GM23338 (cell line): Measurements from ENCODE around the gene LCLAT1. TPM values are rescaled to one million over a fixed set of nuclear protein-coding genes. Genes with fewer than 3 reads are reported as not detected.

Source experiments
- EZH2 ChIP-seq: fragments of 200-600 bp; sonication (generic); IDR thresholded peaks from one replicate; pipeline ENCODE4 v1.8.0; 2017; ENCODE audit warnings: antibody characterized with exemption, mild to moderate bottlenecking, low read depth; ENCODE audit not compliant: unreplicated experiment
- EZH2phosphoT487 ChIP-seq: fragments of 200-600 bp; sonication (generic); IDR thresholded peaks from one replicate; pipeline ENCODE4 v1.8.1; 2018; ENCODE audit warnings: antibody characterized with exemption; ENCODE audit not compliant: unreplicated experiment
- STAT1 ChIP-seq: IDR thresholded peaks from one replicate; pipeline ENCODE4 v1.6.1; 2016; ENCODE audit warnings: antibody characterized with exemption; ENCODE audit not compliant: unreplicated experiment
- polyA plus RNA-seq: library from polyadenylated mRNA; unstranded; fragments of >200 nt; fragmentation: Nextera tagmentation; extraction: Ambion mirVana; gene quantifications from 2 replicates; pipeline ENCODE4 v1.2.1, GENCODE V29; 2016
- total RNA-seq: library from RNA; depleted of rRNA; stranded (reverse); fragments of >200 nt; shearing (Covaris generic); gene quantifications from 2 replicates; pipeline ENCODE4 v1.2.3, GENCODE V29; 2014
- TF ChIP-seq, protein P1 (sequence below): fragments of 250-450 bp; sonication (Bioruptor Pico); IDR thresholded peaks from 2 replicates; pipeline ENCODE4 v1.5.0; 2020; ENCODE audit warnings: mild to moderate bottlenecking, moderate library complexity
- TF ChIP-seq, protein P2 (sequence below): IDR thresholded peaks from one replicate; pipeline ENCODE4 v1.6.1; 2018; ENCODE audit warnings: antibody characterized with exemption; ENCODE audit not compliant: unreplicated experiment

The LCLAT1 gene
- total and polyA plus RNA-seq, 2 experiments from 2014 or later = 11.5 to 30.1 TPM

DNA sequence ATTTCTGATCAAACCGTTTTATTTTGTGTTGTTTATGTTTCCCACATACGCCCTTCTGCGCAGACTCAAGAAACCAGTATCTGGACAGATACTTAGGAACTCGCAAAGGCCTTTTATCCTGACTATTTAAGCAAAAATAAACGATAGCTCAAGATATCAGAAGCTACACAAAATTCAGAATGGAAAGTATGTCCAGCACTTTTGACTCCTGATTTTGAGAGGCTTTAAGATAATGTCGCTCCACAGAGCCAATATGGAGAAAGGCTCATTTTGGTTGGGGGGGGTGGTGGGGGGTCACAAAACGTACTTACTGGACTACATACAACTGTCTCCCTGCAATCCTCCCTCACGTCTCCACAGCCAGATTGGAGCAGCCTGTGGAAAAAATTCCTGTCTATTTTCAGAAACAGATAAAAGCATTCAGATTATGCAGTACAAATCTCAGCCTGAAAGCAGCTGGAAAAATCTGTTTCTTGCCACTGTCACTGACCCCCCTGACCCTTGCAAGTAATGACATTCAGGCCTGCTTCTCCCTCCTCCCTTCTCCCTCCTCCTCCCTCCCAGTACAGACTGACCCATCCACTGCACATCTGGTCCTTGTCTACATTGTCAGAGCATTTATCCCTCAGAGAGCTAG, 34.9 kb upstream of the LCLAT1 start (continued):
- TF ChIP-seq, protein P1, sequence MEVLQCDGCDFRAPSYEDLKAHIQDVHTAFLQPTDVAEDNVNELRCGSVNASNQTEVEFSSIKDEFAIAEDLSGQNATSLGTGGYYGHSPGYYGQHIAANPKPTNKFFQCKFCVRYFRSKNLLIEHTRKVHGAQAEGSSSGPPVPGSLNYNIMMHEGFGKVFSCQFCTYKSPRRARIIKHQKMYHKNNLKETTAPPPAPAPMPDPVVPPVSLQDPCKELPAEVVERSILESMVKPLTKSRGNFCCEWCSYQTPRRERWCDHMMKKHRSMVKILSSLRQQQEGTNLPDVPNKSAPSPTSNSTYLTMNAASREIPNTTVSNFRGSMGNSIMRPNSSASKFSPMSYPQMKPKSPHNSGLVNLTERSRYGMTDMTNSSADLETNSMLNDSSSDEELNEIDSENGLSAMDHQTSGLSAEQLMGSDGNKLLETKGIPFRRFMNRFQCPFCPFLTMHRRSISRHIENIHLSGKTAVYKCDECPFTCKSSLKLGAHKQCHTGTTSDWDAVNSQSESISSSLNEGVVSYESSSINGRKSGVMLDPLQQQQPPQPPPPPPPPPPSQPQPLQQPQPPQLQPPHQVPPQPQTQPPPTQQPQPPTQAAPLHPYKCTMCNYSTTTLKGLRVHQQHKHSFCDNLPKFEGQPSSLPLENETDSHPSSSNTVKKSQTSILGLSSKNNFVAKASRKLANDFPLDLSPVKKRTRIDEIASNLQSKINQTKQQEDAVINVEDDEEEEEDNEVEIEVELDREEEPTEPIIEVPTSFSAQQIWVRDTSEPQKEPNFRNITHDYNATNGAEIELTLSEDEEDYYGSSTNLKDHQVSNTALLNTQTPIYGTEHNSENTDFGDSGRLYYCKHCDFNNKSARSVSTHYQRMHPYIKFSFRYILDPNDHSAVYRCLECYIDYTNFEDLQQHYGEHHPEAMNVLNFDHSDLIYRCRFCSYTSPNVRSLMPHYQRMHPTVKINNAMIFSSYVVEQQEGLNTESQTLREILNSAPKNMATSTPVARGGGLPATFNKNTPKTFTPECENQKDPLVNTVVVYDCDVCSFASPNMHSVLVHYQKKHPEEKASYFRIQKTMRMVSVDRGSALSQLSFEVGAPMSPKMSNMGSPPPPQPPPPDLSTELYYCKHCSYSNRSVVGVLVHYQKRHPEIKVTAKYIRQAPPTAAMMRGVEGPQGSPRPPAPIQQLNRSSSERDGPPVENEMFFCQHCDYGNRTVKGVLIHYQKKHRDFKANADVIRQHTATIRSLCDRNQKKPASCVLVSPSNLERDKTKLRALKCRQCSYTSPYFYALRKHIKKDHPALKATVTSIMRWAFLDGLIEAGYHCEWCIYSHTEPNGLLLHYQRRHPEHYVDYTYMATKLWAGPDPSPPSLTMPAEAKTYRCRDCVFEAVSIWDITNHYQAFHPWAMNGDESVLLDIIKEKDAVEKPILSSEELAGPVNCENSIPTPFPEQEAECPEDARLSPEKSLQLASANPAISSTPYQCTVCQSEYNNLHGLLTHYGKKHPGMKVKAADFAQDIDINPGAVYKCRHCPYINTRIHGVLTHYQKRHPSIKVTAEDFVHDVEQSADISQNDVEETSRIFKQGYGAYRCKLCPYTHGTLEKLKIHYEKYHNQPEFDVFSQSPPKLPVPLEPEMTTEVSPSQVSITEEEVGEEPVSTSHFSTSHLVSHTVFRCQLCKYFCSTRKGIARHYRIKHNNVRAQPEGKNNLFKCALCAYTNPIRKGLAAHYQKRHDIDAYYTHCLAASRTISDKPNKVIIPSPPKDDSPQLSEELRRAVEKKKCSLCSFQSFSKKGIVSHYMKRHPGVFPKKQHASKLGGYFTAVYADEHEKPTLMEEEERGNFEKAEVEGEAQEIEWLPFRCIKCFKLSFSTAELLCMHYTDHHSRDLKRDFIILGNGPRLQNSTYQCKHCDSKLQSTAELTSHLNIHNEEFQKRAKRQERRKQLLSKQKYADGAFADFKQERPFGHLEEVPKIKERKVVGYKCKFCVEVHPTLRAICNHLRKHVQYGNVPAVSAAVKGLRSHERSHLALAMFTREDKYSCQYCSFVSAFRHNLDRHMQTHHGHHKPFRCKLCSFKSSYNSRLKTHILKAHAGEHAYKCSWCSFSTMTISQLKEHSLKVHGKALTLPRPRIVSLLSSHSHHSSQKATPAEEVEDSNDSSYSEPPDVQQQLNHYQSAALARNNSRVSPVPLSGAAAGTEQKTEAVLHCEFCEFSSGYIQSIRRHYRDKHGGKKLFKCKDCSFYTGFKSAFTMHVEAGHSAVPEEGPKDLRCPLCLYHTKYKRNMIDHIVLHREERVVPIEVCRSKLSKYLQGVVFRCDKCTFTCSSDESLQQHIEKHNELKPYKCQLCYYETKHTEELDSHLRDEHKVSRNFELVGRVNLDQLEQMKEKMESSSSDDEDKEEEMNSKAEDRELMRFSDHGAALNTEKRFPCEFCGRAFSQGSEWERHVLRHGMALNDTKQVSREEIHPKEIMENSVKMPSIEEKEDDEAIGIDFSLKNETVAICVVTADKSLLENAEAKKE (CRISPR knock-in tag) = no peak
- TF ChIP-seq, protein P2, sequence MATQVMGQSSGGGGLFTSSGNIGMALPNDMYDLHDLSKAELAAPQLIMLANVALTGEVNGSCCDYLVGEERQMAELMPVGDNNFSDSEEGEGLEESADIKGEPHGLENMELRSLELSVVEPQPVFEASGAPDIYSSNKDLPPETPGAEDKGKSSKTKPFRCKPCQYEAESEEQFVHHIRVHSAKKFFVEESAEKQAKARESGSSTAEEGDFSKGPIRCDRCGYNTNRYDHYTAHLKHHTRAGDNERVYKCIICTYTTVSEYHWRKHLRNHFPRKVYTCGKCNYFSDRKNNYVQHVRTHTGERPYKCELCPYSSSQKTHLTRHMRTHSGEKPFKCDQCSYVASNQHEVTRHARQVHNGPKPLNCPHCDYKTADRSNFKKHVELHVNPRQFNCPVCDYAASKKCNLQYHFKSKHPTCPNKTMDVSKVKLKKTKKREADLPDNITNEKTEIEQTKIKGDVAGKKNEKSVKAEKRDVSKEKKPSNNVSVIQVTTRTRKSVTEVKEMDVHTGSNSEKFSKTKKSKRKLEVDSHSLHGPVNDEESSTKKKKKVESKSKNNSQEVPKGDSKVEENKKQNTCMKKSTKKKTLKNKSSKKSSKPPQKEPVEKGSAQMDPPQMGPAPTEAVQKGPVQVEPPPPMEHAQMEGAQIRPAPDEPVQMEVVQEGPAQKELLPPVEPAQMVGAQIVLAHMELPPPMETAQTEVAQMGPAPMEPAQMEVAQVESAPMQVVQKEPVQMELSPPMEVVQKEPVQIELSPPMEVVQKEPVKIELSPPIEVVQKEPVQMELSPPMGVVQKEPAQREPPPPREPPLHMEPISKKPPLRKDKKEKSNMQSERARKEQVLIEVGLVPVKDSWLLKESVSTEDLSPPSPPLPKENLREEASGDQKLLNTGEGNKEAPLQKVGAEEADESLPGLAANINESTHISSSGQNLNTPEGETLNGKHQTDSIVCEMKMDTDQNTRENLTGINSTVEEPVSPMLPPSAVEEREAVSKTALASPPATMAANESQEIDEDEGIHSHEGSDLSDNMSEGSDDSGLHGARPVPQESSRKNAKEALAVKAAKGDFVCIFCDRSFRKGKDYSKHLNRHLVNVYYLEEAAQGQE = no peak
- TF ChIP-seq STAT1 (no peak), EZH2 (no peak), EZH2phosphoT487 (no peak)
